ENCODE measurements around the gene DDIT4. TPM values are rescaled to one million over a fixed set of nuclear protein-coding genes. Genes with fewer than 3 reads are reported as not detected.
A peak's percentile ranks its signal among the peaks of the same experiment; 100 is the strongest.
"Not testable (repeated sequence)": the region's sequence is repeated elsewhere in the genome, so short reads cannot be mapped to it uniquely, and the experiment has no call there.

DDIT4 gene
- total RNA-seq, 1 donor: 52.4 TPM

DNA sequence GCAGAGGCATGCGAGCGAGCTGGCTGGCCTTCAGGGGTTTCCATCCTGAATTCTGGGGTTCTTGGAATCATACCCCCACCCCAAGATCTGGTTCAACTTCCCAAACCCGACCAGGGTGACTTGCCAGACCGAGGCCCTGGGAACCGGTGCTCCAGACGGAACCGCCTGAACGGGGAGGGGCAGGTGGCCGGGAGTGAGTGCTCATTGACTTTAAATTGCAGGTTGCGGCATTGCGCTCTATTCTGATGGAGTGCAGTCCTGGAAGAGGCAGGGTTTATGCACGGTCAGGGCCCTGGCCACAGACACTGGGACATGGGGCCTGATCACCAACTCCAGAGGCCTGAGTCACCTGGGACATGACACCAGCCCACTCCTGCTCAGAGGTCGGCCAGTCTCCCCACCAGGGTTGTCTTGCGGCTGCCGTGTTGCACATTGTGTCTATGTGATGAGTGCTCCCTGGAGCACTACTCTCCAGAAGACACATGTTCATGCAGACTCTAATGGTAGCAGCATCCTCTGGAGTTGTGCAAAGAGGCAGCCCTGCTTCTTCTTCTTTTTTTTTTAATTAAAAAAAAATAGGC lies 5.8 kb upstream of the DDIT4 start:
- no peak overlapping the region for H3K4me3 ChIP-seq (ENCODE audit: low read depth, low read length)
- TF ChIP-seq, protein P1, sequence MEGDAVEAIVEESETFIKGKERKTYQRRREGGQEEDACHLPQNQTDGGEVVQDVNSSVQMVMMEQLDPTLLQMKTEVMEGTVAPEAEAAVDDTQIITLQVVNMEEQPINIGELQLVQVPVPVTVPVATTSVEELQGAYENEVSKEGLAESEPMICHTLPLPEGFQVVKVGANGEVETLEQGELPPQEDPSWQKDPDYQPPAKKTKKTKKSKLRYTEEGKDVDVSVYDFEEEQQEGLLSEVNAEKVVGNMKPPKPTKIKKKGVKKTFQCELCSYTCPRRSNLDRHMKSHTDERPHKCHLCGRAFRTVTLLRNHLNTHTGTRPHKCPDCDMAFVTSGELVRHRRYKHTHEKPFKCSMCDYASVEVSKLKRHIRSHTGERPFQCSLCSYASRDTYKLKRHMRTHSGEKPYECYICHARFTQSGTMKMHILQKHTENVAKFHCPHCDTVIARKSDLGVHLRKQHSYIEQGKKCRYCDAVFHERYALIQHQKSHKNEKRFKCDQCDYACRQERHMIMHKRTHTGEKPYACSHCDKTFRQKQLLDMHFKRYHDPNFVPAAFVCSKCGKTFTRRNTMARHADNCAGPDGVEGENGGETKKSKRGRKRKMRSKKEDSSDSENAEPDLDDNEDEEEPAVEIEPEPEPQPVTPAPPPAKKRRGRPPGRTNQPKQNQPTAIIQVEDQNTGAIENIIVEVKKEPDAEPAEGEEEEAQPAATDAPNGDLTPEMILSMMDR (IDR thresholded peaks at IDR 0.05; ENCODE audit: insufficient read depth, low read length): no peak
- DNase-seq (ENCODE audit: low read depth): no peak

DNA sequence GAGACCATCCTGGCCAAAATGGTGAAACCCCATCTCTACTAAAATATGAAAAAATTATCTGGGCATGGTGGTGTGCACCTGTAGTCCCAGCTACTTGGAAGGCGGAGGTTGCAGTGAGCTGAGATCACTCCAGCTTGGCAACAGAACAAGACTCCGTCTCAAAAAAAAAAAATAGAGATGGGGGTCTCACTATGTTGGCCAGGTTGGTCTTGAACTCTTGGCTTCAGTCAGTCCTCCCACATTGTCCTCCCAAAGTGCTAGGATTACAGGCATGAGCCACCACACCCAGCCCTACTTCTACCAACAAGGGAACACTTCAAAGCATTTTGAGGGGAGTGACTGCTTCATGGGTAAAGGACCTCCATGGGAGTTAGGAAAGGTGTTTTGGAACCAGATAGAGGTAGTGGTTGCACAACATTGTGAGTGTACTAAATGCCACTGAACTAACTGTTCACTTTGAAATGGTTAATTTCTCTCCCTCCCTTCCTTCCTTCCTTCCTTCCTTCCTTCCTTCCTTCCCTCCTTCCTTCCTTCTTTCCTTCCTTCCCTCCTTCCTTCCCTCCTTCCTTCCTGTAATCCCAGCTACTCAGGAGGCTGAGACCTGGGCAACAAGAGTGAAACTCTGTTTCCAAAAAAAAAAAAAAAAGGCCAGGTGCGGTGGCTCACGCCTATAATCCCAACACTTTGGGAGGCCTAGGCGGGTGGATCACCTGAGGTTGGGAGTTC lies 5.1 kb upstream of the DDIT4 start:
- H3K4me3 ChIP-seq (ENCODE audit: low read depth, low read length); DNase-seq (ENCODE audit: low read depth): not testable (repeated sequence)

DNA sequence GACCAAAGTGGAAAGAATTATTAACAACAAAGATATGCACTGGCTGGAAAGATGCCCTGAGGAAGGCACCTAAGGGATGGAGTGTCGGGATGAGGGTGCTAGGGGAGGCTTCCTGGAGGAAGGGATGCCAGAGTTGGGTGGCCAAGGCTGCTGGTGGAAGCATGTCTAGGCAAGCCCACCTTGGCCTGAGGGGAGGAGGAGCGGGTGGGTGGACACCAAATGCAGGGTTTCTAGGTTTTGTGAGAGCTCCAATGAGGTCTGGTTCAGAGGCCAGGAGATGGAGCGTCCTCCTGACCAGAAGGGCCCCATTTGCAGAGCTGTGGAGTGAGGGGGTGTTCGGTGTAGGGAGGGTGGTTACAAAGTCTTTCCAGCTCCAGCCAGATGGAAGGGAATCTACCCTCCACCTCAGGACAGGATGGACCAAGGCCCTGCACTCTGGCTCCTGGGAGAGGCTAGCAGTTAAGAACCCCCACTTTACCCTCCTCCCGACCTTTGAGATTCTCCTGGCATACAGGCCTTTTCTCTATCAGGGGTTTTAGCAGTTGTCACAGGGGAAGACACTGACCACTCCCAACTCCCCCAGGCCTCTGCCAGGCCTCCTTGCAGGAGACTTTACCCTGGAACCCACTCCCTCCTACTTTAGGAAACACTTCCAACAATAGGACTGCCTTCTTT lies 3.0 kb upstream of the DDIT4 start:
- TF ChIP-seq, protein P1 (IDR thresholded peaks at IDR 0.05; ENCODE audit: insufficient read depth, low read length): no peak

DNA sequence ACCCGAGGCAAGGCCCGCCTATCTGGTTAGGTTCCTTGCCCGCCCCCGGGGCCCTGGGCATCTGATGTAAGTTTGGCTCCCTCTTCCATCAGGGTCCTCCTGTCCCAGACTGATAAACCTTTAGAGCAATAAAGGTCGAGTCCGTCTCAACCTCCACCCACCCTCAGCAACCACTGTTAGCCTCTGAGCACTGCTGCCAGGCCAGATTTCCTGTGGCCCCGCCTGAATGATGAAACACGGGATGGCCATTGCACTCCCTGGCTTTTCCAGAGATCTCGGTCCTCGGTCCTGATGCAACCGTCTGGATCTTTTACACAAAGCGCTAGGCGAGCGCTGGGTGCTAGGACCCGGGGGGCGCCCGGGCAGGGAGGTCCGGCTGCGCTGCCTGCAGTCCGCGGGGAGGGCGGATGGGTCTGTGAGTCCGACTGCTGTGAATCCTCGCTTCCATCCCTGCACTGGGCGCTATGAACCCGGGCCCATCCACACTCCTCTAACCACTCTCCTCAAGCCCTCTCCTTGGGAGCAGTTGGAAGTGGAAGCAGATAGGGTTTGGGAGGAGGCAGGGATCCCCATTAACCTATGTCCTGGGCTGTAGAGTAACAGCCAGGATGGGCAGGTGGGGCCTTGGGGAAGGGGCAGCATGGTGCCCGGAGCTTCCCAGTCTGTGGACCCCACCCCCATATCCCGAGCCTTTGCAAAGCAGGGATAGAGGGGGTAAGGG lies 875 bp upstream of the DDIT4 start:
- H3K4me3 ChIP-seq (ENCODE audit: low read depth, low read length): peak overlapping the region; percentile 90
- TF ChIP-seq, protein P1 (IDR thresholded peaks at IDR 0.05; ENCODE audit: insufficient read depth, low read length): no peak
- peak; percentile 99 for DNase-seq (ENCODE audit: low read depth)

More for the DNA sequence above, 3.0 kb upstream of the DDIT4 start:
- DNase-seq (ENCODE audit: low read depth): no peak
- no peak overlapping the region for H3K4me3 ChIP-seq (ENCODE audit: low read depth, low read length)

DNA sequence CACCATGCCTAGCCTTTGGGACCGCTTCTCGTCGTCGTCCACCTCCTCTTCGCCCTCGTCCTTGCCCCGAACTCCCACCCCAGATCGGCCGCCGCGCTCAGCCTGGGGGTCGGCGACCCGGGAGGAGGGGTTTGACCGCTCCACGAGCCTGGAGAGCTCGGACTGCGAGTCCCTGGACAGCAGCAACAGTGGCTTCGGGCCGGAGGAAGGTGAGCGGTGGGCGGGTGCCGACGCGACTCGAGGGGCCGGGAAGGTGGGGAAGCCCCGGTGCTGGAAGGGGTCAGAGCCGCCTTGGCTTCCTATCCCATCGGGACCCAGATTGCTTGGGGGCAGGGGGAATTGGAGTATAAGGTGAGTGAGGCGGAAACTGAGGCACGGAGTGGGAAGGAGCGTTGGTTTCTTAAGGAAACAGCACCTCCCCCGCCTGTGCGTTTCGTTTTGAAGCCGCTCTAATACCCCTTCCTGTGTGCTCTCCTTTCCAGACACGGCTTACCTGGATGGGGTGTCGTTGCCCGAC lies 547 bp downstream of the DDIT4 start:
- peak overlapping the region; percentile 98 for H3K4me3 ChIP-seq (ENCODE audit: low read depth, low read length)
- DNase-seq (ENCODE audit: low read depth): no peak
- TF ChIP-seq, protein P1 (IDR thresholded peaks at IDR 0.05; ENCODE audit: insufficient read depth, low read length): no peak

DNA sequence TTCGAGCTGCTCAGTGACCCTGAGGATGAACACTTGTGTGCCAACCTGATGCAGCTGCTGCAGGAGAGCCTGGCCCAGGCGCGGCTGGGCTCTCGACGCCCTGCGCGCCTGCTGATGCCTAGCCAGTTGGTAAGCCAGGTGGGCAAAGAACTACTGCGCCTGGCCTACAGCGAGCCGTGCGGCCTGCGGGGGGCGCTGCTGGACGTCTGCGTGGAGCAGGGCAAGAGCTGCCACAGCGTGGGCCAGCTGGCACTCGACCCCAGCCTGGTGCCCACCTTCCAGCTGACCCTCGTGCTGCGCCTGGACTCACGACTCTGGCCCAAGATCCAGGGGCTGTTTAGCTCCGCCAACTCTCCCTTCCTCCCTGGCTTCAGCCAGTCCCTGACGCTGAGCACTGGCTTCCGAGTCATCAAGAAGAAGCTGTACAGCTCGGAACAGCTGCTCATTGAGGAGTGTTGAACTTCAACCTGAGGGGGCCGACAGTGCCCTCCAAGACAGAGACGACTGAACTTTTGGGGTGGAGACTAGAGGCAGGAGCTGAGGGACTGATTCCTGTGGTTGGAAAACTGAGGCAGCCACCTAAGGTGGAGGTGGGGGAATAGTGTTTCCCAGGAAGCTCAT lies 1.1 kb downstream of the DDIT4 start:
- H3K4me3 ChIP-seq (ENCODE audit: low read depth, low read length): peak overlapping the region; percentile 98
- DNase-seq (ENCODE audit: low read depth): peak; percentile 75
- TF ChIP-seq, protein P1 (IDR thresholded peaks at IDR 0.05; ENCODE audit: insufficient read depth, low read length): peak; percentile 75

All from fibroblast of the aortic adventitia (primary cell).